ENCODE results near the gene GLRA3.
A peak's percentile ranks its signal among the peaks of the same experiment; 100 is the strongest.

GRCh38 chr4:174764105-174764729, 64.8 kb downstream of the GLRA3 start:
- TF ChIP-seq CTCF (conservative IDR thresholded peaks at IDR 0.05 in 1 of 2, IDR thresholded peaks at IDR 0.05 in 1 of 2; ENCODE audit: low read depth in 1 of 2, low read length in 2 of 2) (peak in 1 of 2 donors; percentile 64), EZH2 (IDR thresholded peaks at IDR 0.05; ENCODE audit: low read length, missing control alignments) (no peak)
